HepG2 (cell line): ENCODE data around the gene MAP1LC3A. TPM values are rescaled to one million over a fixed set of nuclear protein-coding genes. Genes with fewer than 3 reads are reported as not detected.
A peak's percentile ranks its signal among the peaks of the same experiment; 100 is the strongest.

ENCODE experiments used
- BORCS8-MEF2B ChIP-seq: sonication (generic); formaldehyde crosslinking; IDR thresholded peaks from 2 replicates; pipeline ENCODE4 v1.8.0; 2022; ENCODE audit warnings: mild to moderate bottlenecking, missing genetic modification reagents
- CAMTA2 ChIP-seq: sonication (generic); formaldehyde crosslinking; IDR thresholded peaks from 2 replicates; pipeline ENCODE4 v1.4.0; 2020; ENCODE audit warnings: mild to moderate bottlenecking, missing genetic modification reagents, borderline replicate concordance
- CCDC6 ChIP-seq: sonication (generic); formaldehyde crosslinking; IDR thresholded peaks from 2 replicates; pipeline ENCODE4 v1.8.1; 2022; ENCODE audit warnings: mild to moderate bottlenecking, missing genetic modification reagents, moderate library complexity
- DNMT1 ChIP-seq: sonication (generic); formaldehyde crosslinking; IDR thresholded peaks from 2 replicates; pipeline ENCODE4 v1.5.1; 2020; ENCODE audit warnings: mild to moderate bottlenecking, missing genetic modification reagents
- HDAC6 ChIP-seq: fragments of 200-600 bp; sonication (generic); IDR thresholded peaks from 2 replicates; pipeline ENCODE4 v1.7.0; 2017; ENCODE audit warnings: mild to moderate bottlenecking, antibody characterized with exemption, low read length, low read depth
- NFE2L2 ChIP-seq: fragments of 150-350 bp; IDR thresholded peaks from 2 replicates; pipeline ENCODE4 v1.6.1; 2014; ENCODE audit warnings: low read length
- RAD21 ChIP-seq: fragments of 450-650 bp; formaldehyde crosslinking; IDR thresholded peaks from 2 replicates; pipeline ENCODE4 v1.5.0; 2020; ENCODE audit warnings: mild to moderate bottlenecking
- SNAPC2 ChIP-seq: sonication (generic); formaldehyde crosslinking; IDR thresholded peaks from 2 replicates; pipeline ENCODE4 v1.8.1; 2022; ENCODE audit warnings: mild to moderate bottlenecking, missing genetic modification reagents
- TARDBP ChIP-seq: sonication (generic); formaldehyde crosslinking; IDR thresholded peaks from 2 replicates; pipeline ENCODE4 v1.8.0; 2022; ENCODE audit warnings: mild to moderate bottlenecking, missing genetic modification reagents
- ZNF10 ChIP-seq: sonication (generic); formaldehyde crosslinking; IDR thresholded peaks from 2 replicates; pipeline ENCODE4 v1.4.0; 2020; ENCODE audit warnings: mild to moderate bottlenecking, low read depth, missing genetic modification reagents, borderline replicate concordance
- ZNF143 ChIP-seq: sonication (generic); formaldehyde crosslinking; IDR thresholded peaks from 2 replicates; pipeline ENCODE4 v1.4.0; 2020; ENCODE audit warnings: missing genetic modification reagents
- ZNF160 ChIP-seq: sonication (generic); formaldehyde crosslinking; IDR thresholded peaks from 2 replicates; pipeline ENCODE4 v1.8.0; 2022; ENCODE audit warnings: mild to moderate bottlenecking, inconsistent platforms, missing genetic modification reagents
- ZNF207 ChIP-seq: fragments of 450-650 bp; IDR thresholded peaks from 2 replicates; pipeline ENCODE4 v1.6.1; 2016; ENCODE audit warnings: antibody characterized with exemption, borderline replicate concordance
- ZNF263 ChIP-seq: sonication (generic); formaldehyde crosslinking; IDR thresholded peaks from 2 replicates; pipeline ENCODE4 v1.4.0; 2020; ENCODE audit warnings: missing genetic modification reagents
- ZNF670 ChIP-seq: sonication (generic); formaldehyde crosslinking; IDR thresholded peaks from 2 replicates; pipeline ENCODE4 v1.8.0; 2022; ENCODE audit warnings: mild to moderate bottlenecking, missing genetic modification reagents, borderline replicate concordance
- ZNF83 ChIP-seq: sonication (generic); formaldehyde crosslinking; IDR thresholded peaks from 2 replicates; pipeline ENCODE4 v1.4.0; 2020; ENCODE audit warnings: missing genetic modification reagents, mild to moderate bottlenecking, borderline replicate concordance
- polyA plus RNA-seq, 8 experiments: library from polyadenylated mRNA; depleted of rRNA in 3 of 8; stranded (reverse) in 7 of 8; unstranded in 1 of 8; fragments of >200 nt; fragmentation: Illumina TruSeq in 4 of 8; extraction: Trizol in 4 of 8; gene quantifications; 2 replicates each; pipeline versions ENCODE4 v1.2.1 to v1.2.3, GENCODE V29; 2011 to 2016; ENCODE audit warnings: low read depth in 4 of 8, missing spikeins in 1 of 8, mixed read lengths in 1 of 8; ENCODE audit not compliant: insufficient read depth in 1 of 8
- total RNA-seq, 5 experiments: library from RNA; depleted of rRNA; stranded (reverse); fragments of >200 nt; fragmentation: Illumina TruSeq; extraction: Trizol; gene quantifications; 2 replicates each; pipeline ENCODE4 v1.2.3, GENCODE V29; 2016; ENCODE audit warnings: low read depth in 1 of 5
- TF ChIP-seq, protein P1 (sequence below): sonication (generic); formaldehyde crosslinking; IDR thresholded peaks from 2 replicates; pipeline ENCODE4 v1.4.0; 2020; ENCODE audit warnings: missing genetic modification reagents
- TF ChIP-seq, protein P2 (sequence below): sonication (generic); formaldehyde crosslinking; IDR thresholded peaks from 2 replicates; pipeline ENCODE4 v1.4.0; 2020; ENCODE audit warnings: mild to moderate bottlenecking, missing genetic modification reagents
- TF ChIP-seq, protein P3 (sequence below): sonication (generic); formaldehyde crosslinking; IDR thresholded peaks from 2 replicates; pipeline ENCODE4 v1.8.0; 2022; ENCODE audit warnings: mild to moderate bottlenecking, missing genetic modification reagents
- TF ChIP-seq, protein P4 (sequence below): sonication (generic); formaldehyde crosslinking; conservative IDR thresholded peaks from 2 replicates; pipeline ENCODE4 v1.4.0; 2020; ENCODE audit warnings: missing genetic modification reagents
- TF ChIP-seq, protein P5 (sequence below), 2 experiments: sonication (generic) in 1 of 2; formaldehyde crosslinking in 1 of 2; IDR thresholded peaks; 2 replicates each; pipeline versions ENCODE4 v1.4.0 to v1.6.1; 2016 to 2020; ENCODE audit warnings: borderline replicate concordance in 1 of 2, low read depth in 1 of 2, mild to moderate bottlenecking in 1 of 2, missing genetic modification reagents in 1 of 2

Gene MAP1LC3A
- total and polyA plus RNA-seq, 2 of the 13 experiments (the other 11 are each of a cell fraction or from before 2014, with no cell fraction given), result not detected

DNA sequence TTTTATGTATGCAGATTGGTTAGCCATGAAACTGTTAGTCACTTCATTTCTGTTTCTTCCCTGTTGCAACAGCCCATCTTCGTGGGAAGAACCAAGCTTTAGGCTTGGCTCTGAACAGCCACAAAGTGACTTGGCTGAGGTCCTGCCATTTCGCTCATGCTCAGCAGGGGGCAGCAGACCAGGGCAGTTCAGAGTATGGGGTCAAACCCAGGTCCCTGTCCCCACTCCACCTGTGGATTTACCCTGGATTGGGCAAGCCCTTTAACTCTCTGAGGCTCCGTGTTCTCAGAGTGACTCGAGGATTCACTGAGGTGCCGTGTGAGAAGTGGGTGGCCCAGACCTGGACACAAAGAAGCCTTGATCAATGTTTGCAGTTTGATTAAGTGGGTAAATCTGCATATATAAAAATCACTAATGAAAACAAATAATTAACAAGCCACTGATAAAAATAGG, 19.8 kb upstream of the MAP1LC3A start (continued):
- TF ChIP-seq, protein P1, sequence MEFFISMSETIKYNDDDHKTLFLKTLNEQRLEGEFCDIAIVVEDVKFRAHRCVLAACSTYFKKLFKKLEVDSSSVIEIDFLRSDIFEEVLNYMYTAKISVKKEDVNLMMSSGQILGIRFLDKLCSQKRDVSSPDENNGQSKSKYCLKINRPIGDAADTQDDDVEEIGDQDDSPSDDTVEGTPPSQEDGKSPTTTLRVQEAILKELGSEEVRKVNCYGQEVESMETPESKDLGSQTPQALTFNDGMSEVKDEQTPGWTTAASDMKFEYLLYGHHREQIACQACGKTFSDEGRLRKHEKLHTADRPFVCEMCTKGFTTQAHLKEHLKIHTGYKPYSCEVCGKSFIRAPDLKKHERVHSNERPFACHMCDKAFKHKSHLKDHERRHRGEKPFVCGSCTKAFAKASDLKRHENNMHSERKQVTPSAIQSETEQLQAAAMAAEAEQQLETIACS (CRISPR knock-in tag), result no peak
- TF ChIP-seq, protein P2, sequence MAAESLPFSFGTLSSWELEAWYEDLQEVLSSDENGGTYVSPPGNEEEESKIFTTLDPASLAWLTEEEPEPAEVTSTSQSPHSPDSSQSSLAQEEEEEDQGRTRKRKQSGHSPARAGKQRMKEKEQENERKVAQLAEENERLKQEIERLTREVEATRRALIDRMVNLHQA (CRISPR knock-in tag), result no peak
- TF ChIP-seq ZNF143 (CRISPR knock-in tag) (no peak), ZNF160 (CRISPR knock-in tag) (no peak), TARDBP (CRISPR knock-in tag) (peak; percentile 67; the same call in 1 of the 2 replicates), ZNF263 (no peak), SNAPC2 (CRISPR knock-in tag) (no peak), RAD21 (CRISPR knock-in tag) (peak; percentile 82), ZNF83 (CRISPR knock-in tag) (peak; percentile 43; the same call in 1 of the 2 replicates), CAMTA2 (CRISPR knock-in tag) (no peak), ZNF207 (0 out of 2 replicates have a peak, but pooled peaks have one; percentile 26), ZNF10 (no peak), BORCS8-MEF2B (CRISPR knock-in tag) (no peak; the same call in 1 of the 2 replicates), NFE2L2 (0 out of 2 replicates have a peak, but pooled peaks have one; percentile 18), HDAC6 (no peak), ZNF670 (no peak), CCDC6 (CRISPR knock-in tag) (no peak), DNMT1 (CRISPR knock-in tag) (0 out of 2 replicates have a peak, but pooled peaks have one; percentile 39)
- TF ChIP-seq, protein P3, sequence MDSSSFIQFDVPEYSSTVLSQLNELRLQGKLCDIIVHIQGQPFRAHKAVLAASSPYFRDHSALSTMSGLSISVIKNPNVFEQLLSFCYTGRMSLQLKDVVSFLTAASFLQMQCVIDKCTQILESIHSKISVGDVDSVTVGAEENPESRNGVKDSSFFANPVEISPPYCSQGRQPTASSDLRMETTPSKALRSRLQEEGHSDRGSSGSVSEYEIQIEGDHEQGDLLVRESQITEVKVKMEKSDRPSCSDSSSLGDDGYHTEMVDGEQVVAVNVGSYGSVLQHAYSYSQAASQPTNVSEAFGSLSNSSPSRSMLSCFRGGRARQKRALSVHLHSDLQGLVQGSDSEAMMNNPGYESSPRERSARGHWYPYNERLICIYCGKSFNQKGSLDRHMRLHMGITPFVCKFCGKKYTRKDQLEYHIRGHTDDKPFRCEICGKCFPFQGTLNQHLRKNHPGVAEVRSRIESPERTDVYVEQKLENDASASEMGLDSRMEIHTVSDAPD (CRISPR knock-in tag), result no peak
- TF ChIP-seq, protein P4, sequence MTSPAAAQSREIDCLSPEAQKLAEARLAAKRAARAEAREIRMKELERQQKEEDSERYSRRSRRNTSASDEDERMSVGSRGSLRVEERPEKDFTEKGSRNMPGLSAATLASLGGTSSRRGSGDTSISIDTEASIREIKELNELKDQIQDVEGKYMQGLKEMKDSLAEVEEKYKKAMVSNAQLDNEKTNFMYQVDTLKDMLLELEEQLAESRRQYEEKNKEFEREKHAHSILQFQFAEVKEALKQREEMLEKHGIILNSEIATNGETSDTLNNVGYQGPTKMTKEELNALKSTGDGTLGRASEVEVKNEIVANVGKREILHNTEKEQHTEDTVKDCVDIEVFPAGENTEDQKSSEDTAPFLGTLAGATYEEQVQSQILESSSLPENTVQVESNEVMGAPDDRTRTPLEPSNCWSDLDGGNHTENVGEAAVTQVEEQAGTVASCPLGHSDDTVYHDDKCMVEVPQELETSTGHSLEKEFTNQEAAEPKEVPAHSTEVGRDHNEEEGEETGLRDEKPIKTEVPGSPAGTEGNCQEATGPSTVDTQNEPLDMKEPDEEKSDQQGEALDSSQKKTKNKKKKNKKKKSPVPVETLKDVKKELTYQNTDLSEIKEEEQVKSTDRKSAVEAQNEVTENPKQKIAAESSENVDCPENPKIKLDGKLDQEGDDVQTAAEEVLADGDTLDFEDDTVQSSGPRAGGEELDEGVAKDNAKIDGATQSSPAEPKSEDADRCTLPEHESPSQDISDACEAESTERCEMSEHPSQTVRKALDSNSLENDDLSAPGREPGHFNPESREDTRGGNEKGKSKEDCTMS (CRISPR knock-in tag), result no peak
- TF ChIP-seq, protein P5, sequence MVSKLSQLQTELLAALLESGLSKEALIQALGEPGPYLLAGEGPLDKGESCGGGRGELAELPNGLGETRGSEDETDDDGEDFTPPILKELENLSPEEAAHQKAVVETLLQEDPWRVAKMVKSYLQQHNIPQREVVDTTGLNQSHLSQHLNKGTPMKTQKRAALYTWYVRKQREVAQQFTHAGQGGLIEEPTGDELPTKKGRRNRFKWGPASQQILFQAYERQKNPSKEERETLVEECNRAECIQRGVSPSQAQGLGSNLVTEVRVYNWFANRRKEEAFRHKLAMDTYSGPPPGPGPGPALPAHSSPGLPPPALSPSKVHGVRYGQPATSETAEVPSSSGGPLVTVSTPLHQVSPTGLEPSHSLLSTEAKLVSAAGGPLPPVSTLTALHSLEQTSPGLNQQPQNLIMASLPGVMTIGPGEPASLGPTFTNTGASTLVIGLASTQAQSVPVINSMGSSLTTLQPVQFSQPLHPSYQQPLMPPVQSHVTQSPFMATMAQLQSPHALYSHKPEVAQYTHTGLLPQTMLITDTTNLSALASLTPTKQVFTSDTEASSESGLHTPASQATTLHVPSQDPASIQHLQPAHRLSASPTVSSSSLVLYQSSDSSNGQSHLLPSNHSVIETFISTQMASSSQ (IDR thresholded peaks at IDR 0.05; ENCODE audit: low read depth), result no peak
- TF ChIP-seq, protein P5 (CRISPR knock-in tag; IDR thresholded peaks at IDR 0.05; ENCODE audit: borderline replicate concordance), result no peak
